Mucosa of stomach (tissue), 1 donor: Measurements from ENCODE around the gene WDR45B.

Experiments used
- H3K27me3 ChIP-seq: one replicate; pipeline ENCODE4 v1.7.0; 2013; ENCODE audit warnings: mild to moderate bottlenecking, low read length; ENCODE audit not compliant: control insufficient read depth, insufficient read depth
- H3K36me3 ChIP-seq: one replicate; pipeline ENCODE4 v1.7.0; 2013; ENCODE audit warnings: low read length; ENCODE audit not compliant: control insufficient read depth, insufficient read depth
- H3K4me1 ChIP-seq: one replicate; pipeline ENCODE4 v1.7.0; 2013; ENCODE audit warnings: mild to moderate bottlenecking, low read length; ENCODE audit not compliant: control insufficient read depth, insufficient read depth
- H3K4me3 ChIP-seq: one replicate; pipeline ENCODE4 v1.7.0; 2013; ENCODE audit warnings: low read length
- H3K9ac ChIP-seq: one replicate; pipeline ENCODE4 v1.7.0; 2013; ENCODE audit warnings: mild to moderate bottlenecking, low read length, moderate library complexity
- H3K9me3 ChIP-seq: one replicate; pipeline ENCODE4 v1.7.0; 2013; ENCODE audit warnings: mild to moderate bottlenecking, low read length, moderate library complexity; ENCODE audit not compliant: control insufficient read depth
- donor health status: Pancreatic carcinoma.

Gene WDR45B

DNA sequence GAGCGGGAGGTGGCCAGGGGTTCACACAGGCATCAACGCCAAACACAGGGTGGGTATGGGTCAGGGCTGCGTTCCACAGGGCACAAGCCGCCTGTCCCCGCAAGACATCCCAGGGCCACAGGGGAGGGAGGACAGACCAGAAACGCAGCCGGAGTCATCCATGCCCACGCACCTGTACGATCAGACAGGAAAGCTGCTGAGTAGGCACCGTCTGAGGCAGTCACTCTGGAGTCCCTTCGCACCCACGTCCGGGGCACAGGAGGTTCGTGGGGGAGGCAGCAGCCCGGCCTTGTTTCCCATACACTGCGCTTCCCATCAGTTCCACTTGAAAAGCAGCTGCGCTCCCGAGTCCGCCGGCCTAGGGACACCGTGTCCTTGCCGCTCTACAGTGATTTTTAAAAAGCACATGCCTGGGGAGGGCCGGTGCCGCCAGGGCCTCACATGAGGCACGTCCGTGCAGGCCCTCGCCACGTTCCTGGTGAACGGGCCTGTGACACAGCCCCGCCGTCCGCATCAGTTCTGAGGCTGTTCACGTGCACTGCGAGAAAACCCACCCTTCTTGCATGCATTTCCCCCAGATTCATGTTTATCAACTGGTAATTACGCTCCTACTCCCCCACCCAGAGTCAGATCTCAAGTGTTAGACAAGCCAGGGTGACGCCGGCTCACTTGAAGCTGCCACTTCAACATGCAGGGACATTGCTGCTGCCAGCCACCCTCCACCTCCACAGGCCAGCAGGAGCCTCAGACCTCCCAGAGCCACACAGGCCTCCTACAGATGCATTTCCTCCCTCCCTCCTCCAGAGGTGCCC, 34.8 kb downstream of the WDR45B start:
- Histone ChIP-seq H3K9me3 (no peaks in the 10 kb centered on the region), H3K36me3 (peaks cover 15% of the 10 kb centered on the region), H3K4me1 (no peaks in the 10 kb centered on the region), H3K27me3 (no peaks in the 10 kb centered on the region), H3K9ac (no peak overlapping the region), H3K4me3 (no peak overlapping the region)

DNA sequence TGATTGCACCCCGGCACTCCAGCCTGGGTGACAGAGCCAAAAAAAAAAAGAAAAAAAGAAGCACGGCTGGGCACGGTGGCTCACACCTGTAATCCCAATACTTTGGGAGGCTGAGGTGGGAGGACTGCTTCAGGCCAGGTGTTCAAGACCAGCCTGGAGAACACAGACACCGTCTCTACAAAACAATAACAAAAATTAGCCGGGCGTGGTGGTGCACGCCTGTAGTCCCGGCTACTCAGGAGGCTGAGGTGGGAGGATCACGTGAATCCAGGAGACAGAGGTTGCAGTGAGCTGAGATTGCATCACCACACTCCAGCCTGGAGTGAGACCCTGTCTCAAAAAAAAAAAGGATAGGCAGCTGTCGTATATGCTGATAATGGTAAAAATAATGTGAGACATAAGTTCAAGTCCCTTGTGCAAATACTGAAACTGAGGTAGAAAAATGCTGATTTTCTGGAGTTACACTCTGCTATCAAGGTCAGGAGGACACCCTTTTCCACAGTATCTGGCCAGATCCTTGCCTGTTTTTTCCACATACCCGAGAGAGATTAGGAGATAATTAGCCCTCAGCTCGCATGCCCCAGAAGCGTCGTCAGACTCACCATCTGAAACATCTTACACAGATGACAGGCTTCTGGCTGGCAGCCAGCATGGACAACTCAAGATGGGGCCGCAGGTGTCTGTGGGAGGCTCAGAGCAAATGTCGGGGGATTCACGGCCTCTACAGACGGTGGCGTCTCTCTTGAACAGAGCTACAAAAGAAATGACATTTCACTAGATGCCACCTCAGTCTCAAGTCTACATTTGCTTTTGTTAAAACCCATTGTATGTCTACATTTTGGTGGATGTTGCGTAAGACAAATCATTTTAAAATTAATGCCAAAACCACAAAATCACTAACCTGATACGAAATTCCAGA, 36.8 kb downstream of the WDR45B start:
- Histone ChIP-seq H3K9me3 (no peaks in the 10 kb centered on the region), H3K27me3 (no peaks in the 10 kb centered on the region), H3K4me3 (no peak overlapping the region), H3K36me3 (peaks cover 14% of the 10 kb centered on the region), H3K4me1 (no peaks in the 10 kb centered on the region), H3K9ac (no peak overlapping the region)

DNA sequence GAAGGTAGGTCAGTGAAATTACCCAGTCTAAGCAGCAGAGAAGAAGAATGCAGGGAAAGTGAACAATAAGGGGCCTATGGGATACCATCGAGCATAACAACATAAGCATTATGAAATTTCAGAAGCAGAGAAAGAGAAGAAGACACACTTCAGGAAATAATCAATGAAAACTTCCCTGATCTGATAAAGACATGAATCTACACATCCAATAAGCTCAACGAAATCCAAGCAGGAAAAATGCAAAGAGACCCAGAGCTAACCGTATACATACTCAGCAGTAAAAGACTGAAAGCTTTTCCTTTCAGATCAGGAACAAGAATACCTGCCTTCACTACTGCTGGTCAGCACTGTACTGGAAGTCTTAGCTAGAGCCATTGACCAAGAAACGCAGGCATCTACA, 38.6 kb downstream of the WDR45B start:
- H3K9ac ChIP-seq = no peak overlapping the region
- peaks cover 6% of the 10 kb centered on the region for H3K36me3 ChIP-seq
- no peaks in the 10 kb centered on the region for H3K9me3 ChIP-seq
- H3K4me1 ChIP-seq = no peaks in the 10 kb centered on the region
- no peaks in the 10 kb centered on the region for H3K27me3 ChIP-seq
- no peak overlapping the region for H3K4me3 ChIP-seq

DNA sequence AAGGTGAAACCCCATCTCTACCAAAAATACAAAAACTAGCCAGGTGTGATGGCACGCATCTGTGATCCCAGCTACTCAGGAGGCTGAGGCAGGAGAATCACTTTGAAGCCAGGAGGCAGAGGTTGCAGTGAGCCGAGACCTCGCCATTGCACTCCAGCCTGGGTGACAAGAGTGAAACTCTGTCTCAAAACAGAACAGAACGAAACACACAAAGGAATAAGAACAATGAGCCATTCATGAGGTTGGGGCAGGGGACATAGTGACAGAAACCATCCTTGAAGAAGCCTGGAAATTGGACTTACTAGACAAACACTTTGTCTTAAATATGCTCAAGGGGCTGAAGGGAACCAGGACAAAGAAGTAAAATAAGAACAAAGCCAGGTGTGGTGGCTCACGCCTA, 39.4 kb downstream of the WDR45B start:
- H3K9ac ChIP-seq = no peak overlapping the region
- no peak overlapping the region for H3K4me3 ChIP-seq
- H3K27me3 ChIP-seq = no peaks in the 10 kb centered on the region
- peaks cover 10% of the 10 kb centered on the region for H3K36me3 ChIP-seq
- H3K9me3 ChIP-seq = no peaks in the 10 kb centered on the region
- peaks cover 4% of the 10 kb centered on the region for H3K4me1 ChIP-seq

DNA sequence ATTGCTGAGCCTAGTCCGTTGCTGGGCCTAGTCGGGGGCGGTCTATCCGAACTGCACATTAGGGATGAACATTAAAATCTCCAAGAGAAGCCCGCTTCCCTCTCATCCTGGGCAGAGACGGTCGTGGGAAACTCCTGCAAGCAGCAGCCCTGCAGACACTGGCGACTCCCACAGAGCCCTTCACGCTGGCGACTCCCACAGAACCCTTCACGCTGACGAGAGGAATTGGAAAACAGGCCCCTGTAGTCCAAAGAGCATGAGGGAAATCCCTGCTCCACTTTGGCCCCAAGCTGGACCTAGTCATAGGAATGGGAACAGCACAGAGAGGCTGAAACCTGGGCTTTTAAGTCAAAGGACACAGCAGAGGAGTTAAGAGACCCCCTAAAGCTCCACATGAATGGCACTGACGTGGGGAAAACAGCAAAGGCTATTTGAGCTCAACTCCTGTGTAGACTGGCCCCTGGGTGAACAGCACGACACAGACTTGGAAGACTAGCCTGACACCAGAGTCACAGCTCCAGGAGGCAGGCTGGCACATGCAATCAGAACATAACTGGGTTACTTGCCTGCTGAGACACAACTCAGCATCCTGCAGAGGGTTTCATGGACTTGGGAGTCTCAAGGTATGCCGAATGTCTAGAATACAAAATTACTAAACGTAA, 42.2 kb downstream of the WDR45B start:
- no peaks in the 10 kb centered on the region for H3K27me3 ChIP-seq
- no peak overlapping the region for H3K9ac ChIP-seq
- no peaks in the 10 kb centered on the region for H3K9me3 ChIP-seq
- H3K4me3 ChIP-seq = no peak overlapping the region
- H3K4me1 ChIP-seq = peaks cover 8% of the 10 kb centered on the region
- peaks cover 19% of the 10 kb centered on the region for H3K36me3 ChIP-seq

DNA sequence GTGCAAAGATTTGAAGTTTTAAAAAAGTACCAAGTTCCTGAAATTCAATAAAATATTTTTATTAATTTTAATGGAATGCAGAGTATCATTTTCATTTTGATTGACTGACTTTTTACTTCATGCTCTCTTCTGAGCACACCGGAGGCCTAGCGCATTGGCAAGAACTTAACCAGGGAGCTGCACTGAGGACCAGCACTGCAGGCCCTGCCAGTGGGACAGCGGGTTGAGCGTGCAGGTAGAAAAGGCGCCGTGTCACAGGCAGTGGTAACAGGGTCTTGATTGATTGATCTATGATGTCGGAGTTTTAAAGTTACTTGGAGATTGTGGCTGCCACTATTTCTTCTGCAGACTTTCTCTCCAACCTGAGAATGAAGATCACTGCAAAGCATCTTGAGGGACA, 43.7 kb downstream of the WDR45B start:
- H3K36me3 ChIP-seq = peaks cover 15% of the 10 kb centered on the region
- no peaks in the 10 kb centered on the region for H3K9me3 ChIP-seq
- H3K27me3 ChIP-seq = no peaks in the 10 kb centered on the region
- H3K4me1 ChIP-seq = peaks cover 8% of the 10 kb centered on the region
- H3K4me3 ChIP-seq = no peak overlapping the region
- no peak overlapping the region for H3K9ac ChIP-seq

DNA sequence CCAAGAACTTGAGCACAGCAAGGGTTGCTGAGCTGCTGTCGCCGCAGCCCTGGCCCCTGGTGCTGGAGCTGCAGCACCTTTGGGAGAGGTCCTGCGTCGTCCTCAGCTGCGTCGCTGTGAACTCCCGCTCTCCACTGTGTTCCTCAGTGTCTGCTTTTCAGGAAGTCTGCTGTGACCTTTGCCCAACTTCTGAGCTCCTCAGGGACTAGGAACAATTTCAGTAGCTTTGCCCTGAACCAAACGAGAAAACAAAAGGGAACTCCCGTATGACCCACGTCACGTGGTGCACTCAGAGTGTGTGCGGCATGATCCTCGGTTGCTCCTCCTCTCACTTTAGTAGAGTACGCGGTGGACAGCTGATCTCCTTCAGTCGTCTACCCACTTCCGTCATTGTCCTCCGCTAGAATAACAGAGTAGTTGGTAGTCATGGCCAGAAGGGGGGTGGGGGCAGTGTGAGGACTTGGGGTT, 44.2 kb downstream of the WDR45B start:
- Histone ChIP-seq H3K4me1 (peaks cover 8% of the 10 kb centered on the region), H3K36me3 (peaks cover 15% of the 10 kb centered on the region), H3K9ac (no peak overlapping the region), H3K27me3 (no peaks in the 10 kb centered on the region), H3K9me3 (no peaks in the 10 kb centered on the region), H3K4me3 (no peak overlapping the region)

DNA sequence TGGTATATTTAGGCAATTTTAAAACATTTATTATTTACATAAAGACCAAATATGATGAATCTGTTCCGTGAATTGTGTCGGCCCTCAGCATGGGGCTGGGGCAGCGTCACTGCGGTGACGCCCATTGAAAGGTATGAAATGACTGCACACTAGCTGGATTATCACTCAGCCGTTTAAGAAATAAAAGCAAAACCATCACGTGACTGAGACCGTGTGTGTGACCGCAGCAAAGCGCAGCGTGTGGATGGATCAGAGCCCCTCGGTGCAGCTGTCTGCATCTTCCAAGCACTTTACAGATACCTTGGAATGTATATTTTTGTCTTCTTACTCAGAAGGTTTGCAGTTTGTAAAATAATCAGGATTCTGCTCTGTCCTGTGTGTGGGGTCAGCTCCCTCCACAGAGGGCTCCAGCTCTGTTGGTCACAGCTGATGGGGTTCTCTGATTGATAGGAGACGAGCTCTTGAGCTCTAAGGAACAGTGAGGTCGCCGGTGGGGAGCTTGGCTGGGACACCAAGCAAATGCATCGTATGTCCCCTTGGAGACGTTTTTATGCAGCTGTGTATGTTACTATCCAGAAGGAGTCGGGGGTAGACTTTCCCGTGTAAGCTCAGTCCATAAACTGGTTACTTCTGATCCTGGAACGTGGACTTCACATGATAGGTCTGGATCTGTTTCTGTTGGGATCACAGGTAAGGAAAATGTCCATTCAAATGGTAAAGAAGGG, 45.1 kb downstream of the WDR45B start:
- Histone ChIP-seq H3K36me3 (peaks cover 15% of the 10 kb centered on the region), H3K4me1 (peaks cover 13% of the 10 kb centered on the region), H3K9me3 (no peaks in the 10 kb centered on the region), H3K27me3 (no peaks in the 10 kb centered on the region), H3K4me3 (no peak overlapping the region), H3K9ac (no peak overlapping the region)

DNA sequence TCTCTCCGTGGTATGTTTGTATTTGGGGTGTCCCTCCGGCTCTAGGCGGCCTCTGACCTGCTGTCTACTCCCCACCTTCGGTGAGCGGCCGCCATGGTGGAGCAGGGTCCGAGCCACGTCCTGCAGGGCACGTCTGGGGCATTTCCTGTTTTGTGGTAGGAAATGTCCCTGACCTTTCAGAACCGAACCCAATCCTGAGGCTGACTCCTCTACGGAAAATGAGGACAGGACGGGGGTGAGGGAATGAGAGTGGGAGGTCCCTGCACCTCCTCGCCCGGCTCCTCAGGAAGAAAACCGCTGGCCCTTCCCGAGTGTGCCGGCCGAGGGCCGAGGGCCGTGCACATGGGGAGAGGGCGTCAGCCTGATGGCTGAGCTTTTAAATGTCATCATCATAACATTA, 45.8 kb downstream of the WDR45B start:
- no peak overlapping the region for H3K9ac ChIP-seq
- H3K4me1 ChIP-seq = peaks cover 13% of the 10 kb centered on the region
- H3K27me3 ChIP-seq = no peaks in the 10 kb centered on the region
- no peak overlapping the region for H3K4me3 ChIP-seq
- peaks cover 15% of the 10 kb centered on the region for H3K36me3 ChIP-seq
- no peaks in the 10 kb centered on the region for H3K9me3 ChIP-seq

DNA sequence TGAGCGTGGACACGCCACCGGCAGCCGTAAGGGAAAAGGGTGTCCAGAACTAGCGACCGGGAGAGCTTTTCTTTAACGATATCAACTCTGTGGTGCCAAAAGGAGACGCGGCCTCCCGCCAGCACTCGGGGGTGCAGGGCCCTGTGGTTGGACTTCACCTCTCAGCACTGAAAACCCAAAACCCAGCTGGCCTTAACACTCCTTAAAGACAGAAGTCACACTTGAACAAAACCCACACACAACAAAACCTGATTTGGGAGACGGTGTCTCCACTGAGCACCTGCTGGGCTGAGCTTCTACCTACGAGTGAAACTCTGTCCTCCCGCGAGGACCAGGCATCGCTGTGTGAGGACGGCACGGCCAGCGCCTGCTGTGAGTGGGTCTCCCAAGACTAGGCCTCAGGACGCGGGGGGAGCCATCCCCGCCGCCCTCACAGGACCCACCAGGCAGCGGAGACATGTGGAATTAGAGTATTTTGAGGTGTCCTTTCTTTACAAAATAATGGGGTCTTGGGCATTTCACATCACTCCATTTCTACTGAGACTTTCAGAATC, 46.7 kb downstream of the WDR45B start:
- Histone ChIP-seq H3K27me3 (no peaks in the 10 kb centered on the region), H3K9me3 (no peaks in the 10 kb centered on the region), H3K36me3 (peaks cover 22% of the 10 kb centered on the region), H3K4me3 (no peak overlapping the region), H3K9ac (no peak overlapping the region), H3K4me1 (peaks cover 18% of the 10 kb centered on the region)

DNA sequence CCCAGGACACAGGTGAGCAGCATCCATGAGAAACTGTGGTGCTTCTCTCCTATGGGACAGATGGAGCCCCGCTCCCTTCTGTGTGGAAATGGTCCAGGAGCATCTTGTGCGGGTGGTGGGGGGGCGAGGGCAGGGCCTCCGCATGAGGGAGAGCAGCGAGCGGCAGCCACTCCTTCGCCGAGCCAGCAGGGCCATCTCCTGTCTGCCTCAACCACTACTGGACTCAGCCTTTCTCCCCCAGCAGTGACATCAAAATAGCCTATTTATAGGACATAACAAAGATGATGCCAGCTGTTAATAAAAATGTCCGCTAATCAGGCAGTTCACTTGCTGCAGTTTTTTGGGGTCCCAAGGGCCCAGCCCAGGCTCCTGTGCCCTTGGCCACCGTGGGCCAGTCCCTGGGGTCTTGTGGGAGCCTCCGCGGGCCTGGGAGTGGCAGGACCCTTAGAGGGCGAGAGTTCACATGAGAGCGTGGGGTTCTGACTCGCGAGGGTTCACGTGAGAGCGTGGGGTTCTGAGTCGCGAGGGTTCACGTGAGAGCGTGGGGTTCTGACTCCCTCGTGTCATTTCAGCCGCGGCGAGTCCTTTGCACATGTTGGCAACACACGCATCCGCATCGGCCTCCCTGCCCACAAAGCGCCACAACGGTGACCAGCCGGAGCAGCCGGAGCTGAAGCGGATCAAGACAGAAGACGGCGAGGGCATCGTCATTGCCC, 47.4 kb downstream of the WDR45B start:
- H3K36me3 ChIP-seq = peaks cover 22% of the 10 kb centered on the region

More for the DNA sequence above, 47.4 kb downstream of the WDR45B start:
- no peaks in the 10 kb centered on the region for H3K9me3 ChIP-seq
- H3K4me1 ChIP-seq = peaks cover 23% of the 10 kb centered on the region
- H3K4me3 ChIP-seq = no peak overlapping the region
- H3K27me3 ChIP-seq = no peaks in the 10 kb centered on the region
- H3K9ac ChIP-seq = no peak overlapping the region
